ENCODE results near the gene FLNC. TPM values are rescaled to one million over a fixed set of nuclear protein-coding genes. Genes with fewer than 3 reads are reported as not detected.

Gene FLNC
- polyA plus RNA-seq, 3 donors: 0.01 TPM; not detected in 2

DNA sequence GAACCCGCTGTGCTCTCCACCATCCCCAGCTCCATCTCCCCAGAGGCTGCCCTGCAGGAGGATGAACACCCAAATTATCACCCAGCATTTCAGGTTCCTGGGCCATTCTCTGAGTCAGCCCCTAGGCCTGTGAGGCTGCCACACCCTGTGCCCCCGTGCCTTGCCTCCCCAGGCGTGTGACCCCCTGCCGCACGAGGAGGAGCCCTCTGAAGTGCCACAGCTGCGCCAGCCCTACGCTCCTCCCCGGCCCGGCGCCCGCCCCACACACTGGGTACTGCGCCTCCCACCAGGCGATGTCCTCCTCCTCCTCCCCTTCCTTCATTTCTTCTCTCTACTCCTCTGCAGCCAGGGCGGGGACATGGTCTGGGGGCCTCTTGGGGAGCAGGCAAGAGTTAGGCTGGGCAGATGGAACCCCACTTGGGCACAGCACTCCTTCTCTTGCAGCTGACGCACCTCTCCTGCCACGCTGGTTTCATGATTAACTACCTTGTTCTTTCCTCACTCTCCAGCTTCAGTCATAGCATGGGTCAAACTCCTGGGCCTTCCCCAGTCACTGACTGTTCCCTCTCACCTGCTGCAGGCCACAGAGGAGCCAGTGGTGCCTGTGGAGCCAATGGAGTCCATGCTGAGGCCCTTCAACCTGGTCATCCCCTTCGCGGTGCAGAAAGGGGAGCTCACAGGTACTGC, 19.7 kb downstream of the FLNC start:
- Histone ChIP-seq H3K4me2 (replicated peaks; ENCODE audit: extremely low read depth, low read length, poor library complexity, severe bottlenecking) (no peak overlapping the region), H3K4me1 (ENCODE audit: control insufficient read depth in 1 of 2, insufficient read depth in 2 of 2, low read length in 2 of 2) (no peaks in the 10 kb centered on the region), H3K36me3 (replicated peaks in 1 of 2; ENCODE audit: control insufficient read depth in 1 of 2, insufficient read depth in 2 of 2, low read length in 2 of 2) (no peaks in the 10 kb centered on the region), H3K79me2 (ENCODE audit: insufficient read depth, low read length) (no peaks in the 10 kb centered on the region), H3K27ac (ENCODE audit: low read depth in 1 of 2, low read length in 2 of 2) (no peak overlapping the region), H2AFZ (ENCODE audit: insufficient read depth, low read depth, low read length, poor library complexity, severe bottlenecking) (no peak overlapping the region), H3K9ac (ENCODE audit: insufficient read depth, low read length, poor library complexity, severe bottlenecking) (no peak overlapping the region), H3K4me3 (replicated peaks in 1 of 3; ENCODE audit: low read depth in 2 of 3, low read length in 3 of 3) (no peak overlapping the region), H3K9me3 (replicated peaks in 1 of 2; ENCODE audit: control insufficient read depth in 1 of 2, insufficient read depth in 1 of 2, low read length in 2 of 2) (no peaks in the 10 kb centered on the region), H3K27me3 (ENCODE audit: control insufficient read depth in 2 of 2, insufficient read depth in 2 of 2, low read length in 2 of 2) (no peaks in the 10 kb centered on the region), H4K20me1 (ENCODE audit: insufficient read depth, low read length) (no peaks in the 10 kb centered on the region)
- no peak overlapping the region for H3K4me3 Mint-ChIP-seq
- peak overlapping the region in 3 of 7 donors; percentile 35 to 66 (median 66) for H3K27ac Mint-ChIP-seq
- WGBS (ENCODE audit: insufficient coverage): 93% methylated on average over 18 of the region's 18 CpGs
- intact Hi-C loops (cut with micrococcal nuclease): no loop called here
- TF ChIP-seq, protein P1, sequence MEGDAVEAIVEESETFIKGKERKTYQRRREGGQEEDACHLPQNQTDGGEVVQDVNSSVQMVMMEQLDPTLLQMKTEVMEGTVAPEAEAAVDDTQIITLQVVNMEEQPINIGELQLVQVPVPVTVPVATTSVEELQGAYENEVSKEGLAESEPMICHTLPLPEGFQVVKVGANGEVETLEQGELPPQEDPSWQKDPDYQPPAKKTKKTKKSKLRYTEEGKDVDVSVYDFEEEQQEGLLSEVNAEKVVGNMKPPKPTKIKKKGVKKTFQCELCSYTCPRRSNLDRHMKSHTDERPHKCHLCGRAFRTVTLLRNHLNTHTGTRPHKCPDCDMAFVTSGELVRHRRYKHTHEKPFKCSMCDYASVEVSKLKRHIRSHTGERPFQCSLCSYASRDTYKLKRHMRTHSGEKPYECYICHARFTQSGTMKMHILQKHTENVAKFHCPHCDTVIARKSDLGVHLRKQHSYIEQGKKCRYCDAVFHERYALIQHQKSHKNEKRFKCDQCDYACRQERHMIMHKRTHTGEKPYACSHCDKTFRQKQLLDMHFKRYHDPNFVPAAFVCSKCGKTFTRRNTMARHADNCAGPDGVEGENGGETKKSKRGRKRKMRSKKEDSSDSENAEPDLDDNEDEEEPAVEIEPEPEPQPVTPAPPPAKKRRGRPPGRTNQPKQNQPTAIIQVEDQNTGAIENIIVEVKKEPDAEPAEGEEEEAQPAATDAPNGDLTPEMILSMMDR (IDR thresholded peaks at IDR 0.05): no peak
- H3K9me3 Mint-ChIP-seq: no peaks in the 10 kb centered on the region
- DNase-seq: no peak
- peaks cover 2 to 9% (median 5%) of the 10 kb centered on the region in 3 donors for H3K27me3 Mint-ChIP-seq (ENCODE audit: low read depth in 3 of 3)
- no peaks in the 10 kb centered on the region for H3K36me3 Mint-ChIP-seq
- no peaks in the 10 kb centered on the region for H3K4me1 Mint-ChIP-seq

- no peaks in the 10 kb centered on the region for H3K9me3 ChIP-seq (replicated peaks in 1 of 2; ENCODE audit: control insufficient read depth in 1 of 2, insufficient read depth in 1 of 2, low read length in 2 of 2)
- H3K27ac ChIP-seq (ENCODE audit: low read depth in 1 of 2, low read length in 2 of 2): no peak overlapping the region
- Mint-ChIP-seq H3K27me3 (ENCODE audit: low read depth in 3 of 3) (peaks cover 0 to 15% (median 2%) of the 10 kb centered on the region in 3 donors), H3K4me1 (no peaks in the 10 kb centered on the region), H3K9me3 (no peaks in the 10 kb centered on the region), H3K4me3 (no peak overlapping the region), H3K27ac (no peak overlapping the region), H3K36me3 (no peaks in the 10 kb centered on the region)
- no peaks in the 10 kb centered on the region for H3K79me2 ChIP-seq (ENCODE audit: insufficient read depth, low read length)
- no peaks in the 10 kb centered on the region for H3K27me3 ChIP-seq (ENCODE audit: control insufficient read depth in 2 of 2, insufficient read depth in 2 of 2, low read length in 2 of 2)
- H3K4me1 ChIP-seq (ENCODE audit: control insufficient read depth in 1 of 2, insufficient read depth in 2 of 2, low read length in 2 of 2): no peaks in the 10 kb centered on the region
- H3K4me3 ChIP-seq (replicated peaks in 1 of 3; ENCODE audit: low read depth in 2 of 3, low read length in 3 of 3): no peak overlapping the region
- no peak for DNase-seq
- no peak overlapping the region for H3K9ac ChIP-seq (ENCODE audit: insufficient read depth, low read length, poor library complexity, severe bottlenecking)
- no peak overlapping the region for H3K4me2 ChIP-seq (replicated peaks; ENCODE audit: extremely low read depth, low read length, poor library complexity, severe bottlenecking)
- H2AFZ ChIP-seq (ENCODE audit: insufficient read depth, low read depth, low read length, poor library complexity, severe bottlenecking): no peak overlapping the region
- intact Hi-C loops (cut with micrococcal nuclease): no loop called here
- WGBS (ENCODE audit: insufficient coverage): 95% methylated on average over 26 of the region's 28 CpGs
- H3K36me3 ChIP-seq (replicated peaks in 1 of 2; ENCODE audit: control insufficient read depth in 1 of 2, insufficient read depth in 2 of 2, low read length in 2 of 2): no peaks in the 10 kb centered on the region
- H4K20me1 ChIP-seq (ENCODE audit: insufficient read depth, low read length): no peaks in the 10 kb centered on the region
- TF ChIP-seq, protein P1 (IDR thresholded peaks at IDR 0.05): no peak
Measured at GRCh38 chr7:128852537-128853254, 22.5 kb downstream of the FLNC start.
